ENCODE measurements around the gene ACCS.

ACCS gene

GRCh38 chr11:44090539-44090938, 24.5 kb downstream of the ACCS start:
- Histone ChIP-seq H2AFZ (no peak overlapping the region), H3K36me3 (ENCODE audit: control insufficient read depth, insufficient read depth, low read length) (no peaks in the 10 kb centered on the region), H3K9ac (no peak overlapping the region), H3K9me3 (ENCODE audit: control insufficient read depth, low read length) (no peaks in the 10 kb centered on the region), H3K27me3 (ENCODE audit: control insufficient read depth, insufficient read depth, low read length) (no peaks in the 10 kb centered on the region), H3K79me2 (no peaks in the 10 kb centered on the region), H3K27ac (no peak overlapping the region), H3K4me2 (ENCODE audit: low read length) (no peak overlapping the region), H3K4me1 (no peaks in the 10 kb centered on the region), H3K4me3 (ENCODE audit: low read depth, low read length) (no peak overlapping the region)
- no peak for TF ChIP-seq CTCF (IDR thresholded peaks at IDR 0.05)

- Histone ChIP-seq H3K9me3 (ENCODE audit: control insufficient read depth, low read length) (no peaks in the 10 kb centered on the region), H3K27ac (no peak overlapping the region), H3K4me3 (ENCODE audit: low read depth, low read length) (no peak overlapping the region), H3K27me3 (ENCODE audit: control insufficient read depth, insufficient read depth, low read length) (no peaks in the 10 kb centered on the region), H3K79me2 (peaks cover 6% of the 10 kb centered on the region), H3K9ac (no peak overlapping the region), H3K36me3 (ENCODE audit: control insufficient read depth, insufficient read depth, low read length) (no peaks in the 10 kb centered on the region), H2AFZ (no peak overlapping the region), H3K4me1 (no peaks in the 10 kb centered on the region), H3K4me2 (ENCODE audit: low read length) (no peak overlapping the region)
- TF ChIP-seq CTCF (IDR thresholded peaks at IDR 0.05): peak; percentile 65
Observed at GRCh38 chr11:44094260-44094868, 28.3 kb downstream of the ACCS start.

GRCh38 chr11:44095506-44096359, 29.7 kb downstream of the ACCS start, which contains the start of gene EXT2:
TSS of gene EXT2 (plus strand) at chr11:44095678. CDS start at chr11:44107713, 12,035 bp downstream.
- Histone ChIP-seq H3K36me3 (ENCODE audit: control insufficient read depth, insufficient read depth, low read length) (no peaks in the 10 kb centered on the region), H2AFZ (peak within 1 kb of the TSS; percentile 57), H3K9me3 (ENCODE audit: control insufficient read depth, low read length) (no peaks in the 10 kb centered on the region), H3K4me2 (ENCODE audit: low read length) (peak within 1 kb of the TSS; percentile 82), H3K9ac (no peak within 1 kb of the TSS), H3K27me3 (ENCODE audit: control insufficient read depth, insufficient read depth, low read length) (no peaks in the 10 kb centered on the region), H3K27ac (no peak within 1 kb of the TSS), H3K4me3 (ENCODE audit: low read depth, low read length) (peak within 1 kb of the TSS; percentile 62), H3K79me2 (peaks cover 9% of the 10 kb centered on the region), H3K4me1 (no peaks in the 10 kb centered on the region)
- peak; percentile 66 for TF ChIP-seq CTCF (IDR thresholded peaks at IDR 0.05)

- Histone ChIP-seq H3K9ac (no peak overlapping the region), H3K27me3 (ENCODE audit: control insufficient read depth, insufficient read depth, low read length) (no peaks in the 10 kb centered on the region), H2AFZ (peak overlapping the region; percentile 57), H3K79me2 (peaks cover 9% of the 10 kb centered on the region), H3K4me2 (ENCODE audit: low read length) (peak overlapping the region; percentile 82), H3K36me3 (ENCODE audit: control insufficient read depth, insufficient read depth, low read length) (no peaks in the 10 kb centered on the region), H3K4me1 (no peaks in the 10 kb centered on the region), H3K4me3 (ENCODE audit: low read depth, low read length) (peak overlapping the region; percentile 62), H3K9me3 (ENCODE audit: control insufficient read depth, low read length) (no peaks in the 10 kb centered on the region), H3K27ac (no peak overlapping the region)
- no peak for TF ChIP-seq CTCF (IDR thresholded peaks at IDR 0.05)
Observed at GRCh38 chr11:44096360-44097185, 30.5 kb downstream of the ACCS start.
